ENCODE results near the gene ITPR2. TPM values are rescaled to one million over a fixed set of nuclear protein-coding genes. Genes with fewer than 3 reads are reported as not detected.

Gene ITPR2
- total RNA-seq, 6 experiments from 2014 or later, result 6.9 to 8.4 (median 7.6) TPM

DNA sequence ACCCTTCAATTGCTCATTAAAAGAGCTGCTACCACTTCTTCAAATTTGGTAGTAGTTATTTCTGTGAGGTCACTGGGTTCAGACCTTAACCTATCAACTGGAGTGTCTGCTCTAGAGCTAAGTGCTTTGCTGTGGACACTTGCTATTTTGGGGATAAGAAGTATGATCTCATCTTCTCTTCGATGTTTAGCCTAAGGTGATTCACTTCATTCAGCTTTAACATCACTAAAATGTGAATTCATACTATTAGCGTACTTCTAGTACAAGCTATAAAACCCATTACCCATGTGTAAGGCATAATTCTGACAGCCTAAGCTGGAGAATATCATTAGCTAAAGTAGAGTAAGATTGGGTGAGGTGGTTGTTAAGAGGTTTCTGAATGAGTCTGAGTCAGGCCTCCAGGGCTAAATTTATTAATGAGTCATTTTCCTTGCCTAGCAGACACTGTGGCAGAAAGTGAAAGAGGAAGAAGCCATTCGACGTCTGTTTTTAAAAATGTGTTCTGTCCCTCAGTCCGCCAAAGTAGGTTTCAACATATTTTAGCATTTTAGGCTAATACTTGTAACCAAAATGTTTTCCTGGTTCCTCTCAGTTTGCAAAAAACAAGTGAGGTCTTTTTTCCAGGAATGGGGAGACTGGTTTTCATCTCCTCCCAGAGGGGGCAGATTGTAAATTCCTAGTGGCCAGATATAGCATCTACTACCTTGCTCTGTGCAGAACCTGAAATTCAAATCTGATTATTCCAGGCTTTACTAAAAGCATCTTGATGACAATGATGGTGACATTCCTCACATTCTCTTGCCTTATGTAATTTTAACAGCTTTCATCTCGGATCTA, 534.0 kb downstream of the ITPR2 start:
- Mint-ChIP-seq H3K27ac (peak overlapping the region; percentile 87), H3K36me3 (ENCODE audit: low read depth) (no peaks in the 10 kb centered on the region), H3K4me3 (peak overlapping the region; percentile 85), H3K9me3 (no peaks in the 10 kb centered on the region), H3K27me3 (ENCODE audit: insufficient read depth) (no peaks in the 10 kb centered on the region), H3K4me1 (ENCODE audit: low read depth) (peaks cover 35% of the 10 kb centered on the region)
- DNase-seq, result peak; percentile 87
- TF ChIP-seq, protein P1, sequence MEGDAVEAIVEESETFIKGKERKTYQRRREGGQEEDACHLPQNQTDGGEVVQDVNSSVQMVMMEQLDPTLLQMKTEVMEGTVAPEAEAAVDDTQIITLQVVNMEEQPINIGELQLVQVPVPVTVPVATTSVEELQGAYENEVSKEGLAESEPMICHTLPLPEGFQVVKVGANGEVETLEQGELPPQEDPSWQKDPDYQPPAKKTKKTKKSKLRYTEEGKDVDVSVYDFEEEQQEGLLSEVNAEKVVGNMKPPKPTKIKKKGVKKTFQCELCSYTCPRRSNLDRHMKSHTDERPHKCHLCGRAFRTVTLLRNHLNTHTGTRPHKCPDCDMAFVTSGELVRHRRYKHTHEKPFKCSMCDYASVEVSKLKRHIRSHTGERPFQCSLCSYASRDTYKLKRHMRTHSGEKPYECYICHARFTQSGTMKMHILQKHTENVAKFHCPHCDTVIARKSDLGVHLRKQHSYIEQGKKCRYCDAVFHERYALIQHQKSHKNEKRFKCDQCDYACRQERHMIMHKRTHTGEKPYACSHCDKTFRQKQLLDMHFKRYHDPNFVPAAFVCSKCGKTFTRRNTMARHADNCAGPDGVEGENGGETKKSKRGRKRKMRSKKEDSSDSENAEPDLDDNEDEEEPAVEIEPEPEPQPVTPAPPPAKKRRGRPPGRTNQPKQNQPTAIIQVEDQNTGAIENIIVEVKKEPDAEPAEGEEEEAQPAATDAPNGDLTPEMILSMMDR (IDR thresholded peaks at IDR 0.05), result peak; percentile 73

DNA sequence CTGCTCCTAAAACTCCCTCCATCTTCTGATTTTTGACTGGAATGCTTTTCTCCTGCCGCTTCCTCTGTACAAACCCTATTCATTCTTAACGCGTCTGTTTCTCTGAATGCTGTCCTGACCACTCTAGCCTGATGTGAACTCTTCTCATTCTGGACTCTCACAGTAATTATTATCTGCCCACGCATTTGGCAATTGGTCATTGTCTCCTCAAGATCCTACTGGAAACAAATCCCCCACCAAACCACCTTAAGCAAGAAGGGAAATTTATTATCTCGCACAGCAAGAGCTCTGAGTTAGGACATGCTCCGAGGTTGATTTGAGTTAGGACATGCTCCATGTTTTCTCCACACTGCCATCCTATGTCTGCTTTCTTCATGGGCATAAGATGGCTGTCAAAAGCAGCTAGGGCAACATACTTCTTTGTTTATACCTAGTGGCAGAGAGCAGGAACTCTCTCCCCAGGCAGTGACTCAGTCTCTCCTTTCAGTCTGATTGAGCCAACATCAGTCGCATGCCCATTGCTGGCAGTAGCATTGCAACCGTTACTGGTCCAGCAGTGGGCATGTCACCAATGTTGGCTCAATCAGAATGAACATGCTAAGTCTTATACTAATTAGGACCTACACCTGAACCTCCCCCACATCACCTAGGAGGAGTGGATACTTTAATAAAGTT, 535.5 kb downstream of the ITPR2 start:
- H3K9me3 Mint-ChIP-seq, result no peaks in the 10 kb centered on the region

DNA sequence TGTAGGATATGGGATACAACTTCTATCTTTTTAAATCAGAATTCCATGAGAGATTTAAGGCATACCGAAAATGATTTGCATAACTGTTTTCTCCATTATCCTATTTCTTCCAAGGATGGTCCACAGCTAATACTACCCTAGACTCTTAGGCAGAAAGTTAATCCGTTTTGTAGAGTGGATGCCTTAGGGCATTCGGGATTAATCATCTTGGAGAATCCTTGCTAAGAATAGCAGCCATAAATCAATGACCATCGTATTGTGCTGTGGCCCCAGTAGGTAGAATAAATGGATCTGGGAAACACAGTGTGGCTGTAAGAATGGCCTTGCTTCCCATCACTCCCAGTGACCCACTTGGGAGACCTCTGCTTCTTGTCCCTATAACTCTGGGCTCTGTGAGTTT, 538.0 kb downstream of the ITPR2 start:
- Mint-ChIP-seq H3K36me3 (ENCODE audit: low read depth) (no peaks in the 10 kb centered on the region), H3K4me3 (no peak overlapping the region), H3K27ac (no peak overlapping the region), H3K27me3 (ENCODE audit: insufficient read depth) (no peaks in the 10 kb centered on the region; the same call in none of the 2 replicates), H3K9me3 (no peaks in the 10 kb centered on the region), H3K4me1 (ENCODE audit: low read depth) (peaks cover 38% of the 10 kb centered on the region)
- DNase-seq, result peak; percentile 16
- TF ChIP-seq, protein P1 (IDR thresholded peaks at IDR 0.05), result no peak

More for the DNA sequence above, 535.5 kb downstream of the ITPR2 start:
- TF ChIP-seq, protein P1 (IDR thresholded peaks at IDR 0.05), result no peak
- DNase-seq, result no peak
- H3K4me3 Mint-ChIP-seq, result no peak overlapping the region
- H3K4me1 Mint-ChIP-seq (ENCODE audit: low read depth), result peaks cover 43% of the 10 kb centered on the region
- no peak overlapping the region for H3K27ac Mint-ChIP-seq
- H3K36me3 Mint-ChIP-seq (ENCODE audit: low read depth), result no peaks in the 10 kb centered on the region
- no peaks in the 10 kb centered on the region for H3K27me3 Mint-ChIP-seq (ENCODE audit: insufficient read depth)

DNA sequence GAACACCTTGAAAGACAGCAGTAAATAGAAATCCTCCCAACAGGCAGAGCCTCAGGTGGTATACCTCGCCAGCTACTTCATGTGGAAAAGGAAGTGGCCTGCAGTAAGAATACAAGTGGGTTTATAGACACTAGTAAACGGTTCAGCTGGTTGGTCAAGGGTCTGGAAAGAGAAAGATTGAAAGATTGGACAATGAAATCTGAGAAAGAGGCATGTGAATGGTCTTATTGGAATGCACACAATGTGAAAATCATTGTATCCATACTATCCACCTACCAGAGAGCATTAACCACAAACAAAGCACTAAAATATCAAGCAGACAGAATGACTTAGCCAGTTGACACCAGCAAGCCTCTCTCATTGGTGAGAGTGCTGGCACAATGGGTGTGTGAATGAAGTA, 539.4 kb downstream of the ITPR2 start:
- H3K4me3 Mint-ChIP-seq, result no peak overlapping the region
- no peaks in the 10 kb centered on the region; the same call in none of the 2 replicates for H3K27me3 Mint-ChIP-seq (ENCODE audit: insufficient read depth)
- no peak overlapping the region for H3K27ac Mint-ChIP-seq
- H3K4me1 Mint-ChIP-seq (ENCODE audit: low read depth), result peaks cover 24% of the 10 kb centered on the region
- DNase-seq, result no peak
- TF ChIP-seq, protein P1 (IDR thresholded peaks at IDR 0.05), result no peak
- H3K9me3 Mint-ChIP-seq, result no peaks in the 10 kb centered on the region
- H3K36me3 Mint-ChIP-seq (ENCODE audit: low read depth), result no peaks in the 10 kb centered on the region

DNA sequence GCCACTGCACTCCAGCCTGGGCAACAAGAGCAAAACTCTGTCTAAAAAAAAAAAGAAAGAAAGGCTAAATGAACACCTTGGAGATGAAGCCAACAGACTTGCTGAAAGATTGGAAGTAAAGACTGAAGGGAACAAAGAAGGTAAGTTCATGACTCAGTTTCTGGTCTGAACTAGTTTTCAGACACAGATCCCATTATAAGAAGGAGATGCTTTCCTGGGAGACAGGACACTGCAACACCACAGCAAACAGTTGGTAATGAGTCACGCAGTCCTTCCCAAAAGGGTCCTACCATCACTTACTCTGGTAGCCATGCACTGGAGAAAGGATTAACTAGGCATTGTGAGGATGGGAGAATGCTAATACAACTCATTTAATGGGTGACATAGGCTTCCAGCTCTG, 540.4 kb downstream of the ITPR2 start:
- Mint-ChIP-seq H3K36me3 (ENCODE audit: low read depth) (no peaks in the 10 kb centered on the region), H3K4me3 (no peak overlapping the region), H3K27me3 (ENCODE audit: insufficient read depth) (peaks cover 2% of the 10 kb centered on the region), H3K27ac (no peak overlapping the region), H3K9me3 (no peaks in the 10 kb centered on the region), H3K4me1 (ENCODE audit: low read depth) (peaks cover 14% of the 10 kb centered on the region)
- no peak for DNase-seq
- TF ChIP-seq, protein P1 (IDR thresholded peaks at IDR 0.05), result no peak

Data from HFFc6 (cell line).